Stimulated activated CD8-positive, alpha-beta memory T cell treated with anti-CD3 and anti-CD28 coated beads, Interleukin-12 subunit alpha, Interleukin-12 subunit beta, amount 100 ng/mL, for 1 hour (primary cell): ENCODE measurements around the gene SPINK1.
"Not testable (repeated sequence)": the region's sequence is repeated elsewhere in the genome, so short reads cannot be mapped to it uniquely, and the experiment has no call there.

Source experiments
- DNase-seq: peaks from one replicate; pipeline ENCODE4 v3.0.0-alpha.2; 2020; ENCODE audit warnings: low read depth

SPINK1 gene

GRCh38 chr5:147854894-147855773, 23.7 kb upstream of the SPINK1 start:
- DNase-seq, result no peak

GRCh38 chr5:147854331-147854730, 22.9 kb upstream of the SPINK1 start:
- DNase-seq, result no peak

GRCh38 chr5:147853372-147853987, 22.0 kb upstream of the SPINK1 start:
- DNase-seq, result no peak

- DNase-seq, result no peak
These were observed 20.9 kb upstream of the SPINK1 start for GRCh38 chr5:147852365-147852764.

GRCh38 chr5:147851578-147851977, 20.1 kb upstream of the SPINK1 start:
- no peak for DNase-seq

- no peak for DNase-seq
These were observed 17.8 kb upstream of the SPINK1 start for GRCh38 chr5:147849226-147849625.

- no peak for DNase-seq
These were observed 14.1 kb upstream of the SPINK1 start for GRCh38 chr5:147845618-147846017.

GRCh38 chr5:147844846-147845245, 13.4 kb upstream of the SPINK1 start:
- DNase-seq, result no peak

GRCh38 chr5:147842869-147843268, 11.4 kb upstream of the SPINK1 start:
- no peak for DNase-seq

- DNase-seq, result no peak
These were observed 5.0 kb upstream of the SPINK1 start for GRCh38 chr5:147836439-147836838.

GRCh38 chr5:147835386-147835798, 3.9 kb upstream of the SPINK1 start:
- DNase-seq, result no peak

GRCh38 chr5:147832541-147832940, 1.1 kb upstream of the SPINK1 start:
- no peak for DNase-seq

- DNase-seq, result no peak
These were observed 1.4 kb downstream of the SPINK1 start for GRCh38 chr5:147830035-147830434.

GRCh38 chr5:147827017-147827416, 4.5 kb downstream of the SPINK1 start:
- DNase-seq, result not testable (repeated sequence)

GRCh38 chr5:147826361-147826760, 5.1 kb downstream of the SPINK1 start:
- no peak for DNase-seq

- no peak for DNase-seq
These were observed 8.6 kb downstream of the SPINK1 start for GRCh38 chr5:147822686-147823491.

- DNase-seq, result not testable (repeated sequence)
These were observed 9.2 kb downstream of the SPINK1 start for GRCh38 chr5:147822222-147822621.

GRCh38 chr5:147821766-147822165, 9.7 kb downstream of the SPINK1 start:
- no peak for DNase-seq

GRCh38 chr5:147819261-147819770, 12.2 kb downstream of the SPINK1 start:
- DNase-seq, result no peak

GRCh38 chr5:147818290-147818689, 13.2 kb downstream of the SPINK1 start:
- DNase-seq, result no peak

GRCh38 chr5:147813696-147814095, 17.8 kb downstream of the SPINK1 start:
- DNase-seq, result no peak
